GM12892 (cell line): ENCODE data around the gene KMT2C.
A peak's percentile ranks its signal among the peaks of the same experiment; 100 is the strongest.
"Not testable (repeated sequence)": the region's sequence is repeated elsewhere in the genome, so short reads cannot be mapped to it uniquely, and the experiment has no call there.

ENCODE experiments used
- DNase-seq: peaks from one replicate; pipeline ENCODE4 v3.0.0; 2011; ENCODE audit not compliant: insufficient read length
- FAIRE-seq: peaks from 2 replicates; lab custom pipeline; 2011; peaks lifted over from hg19 to GRCh38; lab: Jason Lieb, UNC
- POLR2A ChIP-seq: IDR thresholded peaks from 2 replicates; pipeline ENCODE4 v1.6.1; 2011; ENCODE audit warnings: low read depth, low read length, control low read depth
- POLR2AphosphoS5 ChIP-seq: IDR thresholded peaks from 2 replicates; pipeline ENCODE4 v1.6.1; 2011; ENCODE audit warnings: low read depth, low read length, control low read depth
- TAF1 ChIP-seq: IDR thresholded peaks from 2 replicates; pipeline ENCODE4 v1.6.1; 2011; ENCODE audit warnings: low read depth, mild to moderate bottlenecking, control low read depth, low read length, borderline replicate concordance

KMT2C gene

GRCh38 chr7:152231089-152231488 lies 204.7 kb downstream of the KMT2C start:
- TF ChIP-seq POLR2A: no peak
- no peak for TF ChIP-seq POLR2AphosphoS5
- TF ChIP-seq TAF1: no peak
- FAIRE-seq (no peak), DNase-seq (no peak)

- DNase-seq, FAIRE-seq: not testable (repeated sequence)
These were observed 216.2 kb downstream of the KMT2C start for GRCh38 chr7:152219556-152219955.

GRCh38 chr7:152208766-152209165 lies 227.0 kb downstream of the KMT2C start:
- not testable (repeated sequence) for DNase-seq, FAIRE-seq

GRCh38 chr7:152204417-152204816 lies 231.4 kb downstream of the KMT2C start:
- DNase-seq, FAIRE-seq: not testable (repeated sequence)

GRCh38 chr7:152203095-152203494 lies 232.7 kb downstream of the KMT2C start:
- FAIRE-seq (no peak), DNase-seq (no peak)
- TF ChIP-seq TAF1 (no peak), POLR2AphosphoS5 (no peak), POLR2A (no peak)

GRCh38 chr7:152202056-152202455 lies 233.7 kb downstream of the KMT2C start:
- no peak for DNase-seq
- TF ChIP-seq POLR2A (no peak), POLR2AphosphoS5 (no peak), TAF1 (no peak)
- no peak for FAIRE-seq

GRCh38 chr7:152200395-152200794 lies 235.4 kb downstream of the KMT2C start:
- TF ChIP-seq TAF1 (no peak), POLR2A (no peak), POLR2AphosphoS5 (no peak)
- FAIRE-seq (no peak), DNase-seq (no peak)

- no peak for TF ChIP-seq POLR2A
- no peak for TF ChIP-seq TAF1
- TF ChIP-seq POLR2AphosphoS5: no peak
- DNase-seq: no peak
These were observed 239.4 kb downstream of the KMT2C start for GRCh38 chr7:152196391-152196790.

GRCh38 chr7:152193880-152194279 lies 241.9 kb downstream of the KMT2C start:
- TF ChIP-seq POLR2A (no peak), TAF1 (no peak), POLR2AphosphoS5 (no peak)
- DNase-seq: no peak
- FAIRE-seq: no peak

More at GRCh38 chr7:152196391-152196790, 239.4 kb downstream of the KMT2C start:
- no peak for FAIRE-seq

- TF ChIP-seq POLR2A (no peak), TAF1 (no peak), POLR2AphosphoS5 (no peak)
- FAIRE-seq: no peak
- no peak for DNase-seq
These were observed 246.7 kb downstream of the KMT2C start for GRCh38 chr7:152189061-152189460.

GRCh38 chr7:152185558-152185957 lies 250.2 kb downstream of the KMT2C start:
- FAIRE-seq (peak; percentile 36), DNase-seq (no peak)
- TF ChIP-seq POLR2A (no peak), POLR2AphosphoS5 (no peak), TAF1 (no peak)

GRCh38 chr7:152180587-152180986 lies 255.2 kb downstream of the KMT2C start:
- TF ChIP-seq POLR2AphosphoS5: no peak
- no peak for TF ChIP-seq TAF1
- no peak for TF ChIP-seq POLR2A
- DNase-seq (no peak), FAIRE-seq (no peak)

- FAIRE-seq (no peak), DNase-seq (no peak)
- TF ChIP-seq POLR2AphosphoS5 (no peak), TAF1 (no peak), POLR2A (no peak)
These were observed 255.8 kb downstream of the KMT2C start for GRCh38 chr7:152180048-152180447.

GRCh38 chr7:152178405-152179058 lies 257.3 kb downstream of the KMT2C start:
- no peak for TF ChIP-seq POLR2AphosphoS5
- no peak for TF ChIP-seq TAF1
- TF ChIP-seq POLR2A: no peak
- DNase-seq (no peak), FAIRE-seq (no peak)
